A549 treated with ZK216348 at 1 μM for 4 hours (cell line): ENCODE data around the gene CRABP1. TPM values are rescaled to one million over a fixed set of nuclear protein-coding genes. Genes with fewer than 3 reads are reported as not detected.

Source experiments
- total RNA-seq: library from RNA; stranded (reverse); fragments of 200-300 nt; extraction: Qiagen RNA extraction; gene quantifications from 5 replicates; pipeline ENCODE4 v1.2.3, GENCODE V29; 2022; ENCODE audit warnings: low read depth

CRABP1 gene
- 1.0 to 2.1 TPM (median 1.3 TPM) in 5 replicates for total RNA-seq

DNA sequence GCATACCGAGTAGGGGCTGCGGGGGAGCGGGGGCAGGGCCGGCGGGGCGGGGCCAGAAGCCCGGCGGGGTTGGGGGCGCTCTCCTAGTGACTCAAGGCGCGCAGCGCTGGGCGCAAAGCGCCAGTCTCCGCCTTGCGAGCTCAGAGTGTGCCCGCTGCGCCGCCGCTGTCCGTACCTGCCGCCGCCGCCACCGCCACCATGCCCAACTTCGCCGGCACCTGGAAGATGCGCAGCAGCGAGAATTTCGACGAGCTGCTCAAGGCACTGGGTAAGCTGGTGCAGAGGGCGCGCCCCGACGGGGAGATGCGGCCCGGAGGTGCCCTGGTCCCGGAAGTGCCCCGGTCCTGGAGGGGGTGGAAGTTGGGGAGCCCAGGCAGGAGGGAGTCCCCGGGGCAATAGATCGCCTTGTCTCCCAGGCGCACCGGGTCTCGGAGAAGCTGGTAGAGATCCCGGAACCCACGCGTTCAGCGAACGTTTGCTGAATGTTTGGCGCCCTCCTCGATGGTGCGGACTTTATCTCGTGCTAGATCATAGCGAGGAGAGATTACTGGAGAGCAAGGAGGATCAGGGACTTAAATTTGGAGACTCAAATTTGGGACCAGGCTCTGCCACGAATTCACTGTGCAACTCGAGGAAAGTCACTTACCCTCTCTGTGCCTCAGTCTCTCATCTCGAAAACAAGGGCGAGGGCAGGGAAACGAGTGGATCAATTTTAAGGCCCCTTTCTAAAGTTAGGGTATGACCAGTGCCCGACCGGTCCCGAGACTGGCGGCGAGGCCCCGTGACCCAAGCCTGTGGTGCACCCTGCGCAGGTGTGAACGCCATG lies at the start of gene CRABP1:
CRABP1 (plus strand) TSS at position 123 of the 826 bp plus-strand sequence; CDS start at position 199, 76 bp downstream.

DNA sequence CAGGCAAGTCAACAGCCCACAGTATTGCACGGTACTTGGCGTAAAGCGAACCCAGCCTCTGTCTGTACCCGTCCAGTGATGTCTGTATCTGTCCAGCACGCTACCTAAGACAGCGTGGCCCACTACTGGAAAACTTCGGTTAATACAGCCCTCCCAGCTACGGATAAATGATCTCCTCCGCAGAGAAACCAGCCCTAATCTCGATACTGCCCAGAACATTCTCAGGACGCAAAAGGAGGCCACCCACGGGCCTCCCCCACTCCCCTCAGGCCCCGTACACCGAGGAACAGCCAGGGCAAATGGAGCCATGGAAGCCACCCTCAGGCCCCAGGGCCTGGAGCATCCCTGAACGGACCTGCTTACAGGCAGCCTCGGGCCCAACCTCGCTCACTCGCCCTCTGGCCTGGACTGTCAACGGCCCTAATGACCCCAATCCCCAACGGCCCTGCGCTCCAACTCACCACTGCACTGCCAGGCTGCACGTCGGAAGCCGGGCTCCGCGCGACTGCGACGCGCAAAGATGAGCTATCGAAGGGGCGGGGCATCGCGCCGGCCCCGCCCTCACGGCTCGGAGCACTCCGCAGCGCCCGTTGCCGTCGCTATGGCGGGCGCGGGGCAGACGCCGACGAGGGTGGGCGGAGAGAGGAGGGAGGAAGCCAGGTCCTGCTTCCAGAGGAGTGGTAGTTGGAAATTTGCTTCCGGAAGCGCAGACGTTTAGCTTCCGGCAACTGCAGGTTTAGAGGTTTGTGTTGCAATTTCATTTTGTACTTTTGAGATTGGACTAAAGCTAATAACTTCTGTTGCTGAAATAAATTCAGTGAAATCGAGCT lies 40.8 kb upstream of the CRABP1 start, which contains the start of gene SKIC8:
SKIC8 (minus strand) TSS at position 509 of the 830 bp plus-strand sequence. CDS start 3,923 bp downstream, outside the sequence.

Other genes starting within 250 kb of the CRABP1 start
- gene SH2D7, start 247.8 kb upstream of the CRABP1 start, total RNA-seq, result not detected in 5 replicates
- gene CIB2, start 208.9 kb upstream of the CRABP1 start, total RNA-seq, result 21.1 to 31.7 TPM (median 27.4 TPM) in 5 replicates
- gene IDH3A, start 191.0 kb upstream of the CRABP1 start, total RNA-seq, result 66.4 to 91.4 TPM (median 75.1 TPM) in 5 replicates
- gene ACSBG1, start 105.8 kb upstream of the CRABP1 start, total RNA-seq, result 0.09 to 0.51 TPM (median 0.39 TPM) in 5 replicates
- gene DNAJA4, start 75.8 kb upstream of the CRABP1 start, total RNA-seq, result 0.05 TPM in 1 of 5 replicates, not detected in the others
- gene SKIC8, start 40.7 kb upstream of the CRABP1 start, total RNA-seq, result 81.3 to 120 TPM (median 89.8 TPM) in 5 replicates
- gene IREB2, start 97.9 kb downstream of the CRABP1 start, total RNA-seq, result 25.9 to 53.4 TPM (median 43.9 TPM) in 5 replicates
- 5.5 to 7.4 TPM (median 6.3 TPM) in 5 replicates for gene HYKK, start 167.2 kb downstream of the CRABP1 start, total RNA-seq
- gene PSMA4, start 200.1 kb downstream of the CRABP1 start, total RNA-seq, result 357 to 577 TPM (median 387 TPM) in 5 replicates
- 24.3 to 36.9 TPM (median 32.6 TPM) in 5 replicates for gene CHRNA5, start 225.2 kb downstream of the CRABP1 start, total RNA-seq